Trophoblast cell (in vitro differentiated cells and primary cell): Measurements from ENCODE around the gene TP53I13.

Source experiments
- DNase-seq, 2 donors: peaks; one replicate each; pipeline ENCODE4 v3.0.0-alpha.2; 2016
- H2AFZ ChIP-seq: 2 replicates; pipeline ENCODE4 v1.6.1; 2013; ENCODE audit warnings: low read length, moderate library complexity, mild to moderate bottlenecking; ENCODE audit not compliant: insufficient read depth, poor library complexity
- H2AK5ac ChIP-seq: 2 replicates; pipeline ENCODE4 v1.6.1; 2013; ENCODE audit warnings: mild to moderate bottlenecking, low read length
- H2BK120ac ChIP-seq: 2 replicates; pipeline ENCODE4 v1.6.1; 2013; ENCODE audit warnings: low read length, mild to moderate bottlenecking, moderate library complexity; ENCODE audit not compliant: insufficient read depth, poor library complexity
- H2BK12ac ChIP-seq: 2 replicates; pipeline ENCODE4 v1.6.1; 2013; ENCODE audit warnings: mild to moderate bottlenecking, low read length, moderate library complexity
- H2BK5ac ChIP-seq: 2 replicates; pipeline ENCODE4 v1.6.1; 2013; ENCODE audit warnings: low read length, low read depth, moderate library complexity, mild to moderate bottlenecking; ENCODE audit not compliant: poor library complexity
- H3K14ac ChIP-seq: 2 replicates; pipeline ENCODE4 v1.6.1; 2013; ENCODE audit warnings: mild to moderate bottlenecking, low read length
- H3K18ac ChIP-seq: 2 replicates; pipeline ENCODE4 v1.6.1; 2013; ENCODE audit warnings: mild to moderate bottlenecking, low read length
- H3K23ac ChIP-seq: 2 replicates; pipeline ENCODE4 v1.6.1; 2013; ENCODE audit warnings: low read length
- H3K27ac ChIP-seq: 2 replicates; pipeline ENCODE4 v1.5.1; 2013; ENCODE audit warnings: low read depth, mild to moderate bottlenecking, inconsistent platforms, low read length, moderate library complexity
- H3K27me3 ChIP-seq: 2 replicates; pipeline ENCODE4 v1.6.1; 2013; ENCODE audit warnings: inconsistent platforms, mild to moderate bottlenecking, low read length, moderate library complexity; ENCODE audit not compliant: insufficient read depth
- H3K36me3 ChIP-seq, 2 experiments: 1 replicate in 1 of 2; 2 replicates in 1 of 2; pipeline ENCODE4 v1.6.1; 2013; ENCODE audit warnings: low read length in 2 of 2, mild to moderate bottlenecking in 2 of 2, moderate library complexity in 1 of 2; ENCODE audit not compliant: insufficient read depth in 2 of 2, control insufficient read depth in 1 of 2
- H3K4ac ChIP-seq: 2 replicates; pipeline ENCODE4 v1.6.1; 2013; ENCODE audit warnings: low read depth, mild to moderate bottlenecking, low read length, moderate library complexity
- H3K4me1 ChIP-seq, 2 experiments: 1 replicate in 1 of 2; 2 replicates in 1 of 2; pipeline ENCODE4 v1.6.1; 2013; ENCODE audit warnings: low read length in 2 of 2, mild to moderate bottlenecking in 2 of 2, moderate library complexity in 1 of 2; ENCODE audit not compliant: insufficient read depth in 2 of 2, control insufficient read depth in 1 of 2
- H3K4me2 ChIP-seq: 2 replicates; pipeline ENCODE4 v1.6.1; 2013; ENCODE audit warnings: inconsistent platforms, mild to moderate bottlenecking, low read length, moderate library complexity
- H3K4me3 ChIP-seq: 2 replicates; pipeline ENCODE4 v1.5.1; 2013; ENCODE audit warnings: mild to moderate bottlenecking, low read depth, low read length, inconsistent platforms
- H3K79me1 ChIP-seq: one replicate; pipeline ENCODE4 v1.6.1; 2013; ENCODE audit warnings: low read length
- H3K79me2 ChIP-seq: 2 replicates; pipeline ENCODE4 v1.6.1; 2013; ENCODE audit warnings: low read length, mild to moderate bottlenecking; ENCODE audit not compliant: control insufficient read depth, insufficient read depth, poor library complexity
- H3K9ac ChIP-seq: 2 replicates; pipeline ENCODE4 v1.6.1; 2013; ENCODE audit warnings: mild to moderate bottlenecking, low read length
- H3K9me3 ChIP-seq: 2 replicates; pipeline ENCODE4 v1.6.1; 2013; ENCODE audit warnings: low read depth, mild to moderate bottlenecking, control low read depth, inconsistent platforms, low read length; ENCODE audit not compliant: insufficient read depth
- H4K12ac ChIP-seq: 2 replicates; pipeline ENCODE4 v1.6.1; 2013; ENCODE audit warnings: low read depth, mild to moderate bottlenecking, low read length, moderate library complexity
- H4K8ac ChIP-seq: 2 replicates; pipeline ENCODE4 v1.6.1; 2013; ENCODE audit warnings: low read depth, mild to moderate bottlenecking, low read length, moderate library complexity
- H4K91ac ChIP-seq: one replicate; pipeline ENCODE4 v1.6.1; 2013; ENCODE audit warnings: low read depth, mild to moderate bottlenecking, low read length, moderate library complexity
- WGBS: extraction: QIAGEN DNeasy Blood & Tissue Kit; methylation state at CpG from one replicate; pipeline ENCODE4 v1.1.7; 2013; ENCODE audit warnings: missing lambda C conversion rate; ENCODE audit not compliant: insufficient read length, insufficient coverage; ENCODE audit errors: extremely low coverage; 5-methylcytosine and 5-hydroxymethylcytosine counted together

TP53I13 gene

DNA sequence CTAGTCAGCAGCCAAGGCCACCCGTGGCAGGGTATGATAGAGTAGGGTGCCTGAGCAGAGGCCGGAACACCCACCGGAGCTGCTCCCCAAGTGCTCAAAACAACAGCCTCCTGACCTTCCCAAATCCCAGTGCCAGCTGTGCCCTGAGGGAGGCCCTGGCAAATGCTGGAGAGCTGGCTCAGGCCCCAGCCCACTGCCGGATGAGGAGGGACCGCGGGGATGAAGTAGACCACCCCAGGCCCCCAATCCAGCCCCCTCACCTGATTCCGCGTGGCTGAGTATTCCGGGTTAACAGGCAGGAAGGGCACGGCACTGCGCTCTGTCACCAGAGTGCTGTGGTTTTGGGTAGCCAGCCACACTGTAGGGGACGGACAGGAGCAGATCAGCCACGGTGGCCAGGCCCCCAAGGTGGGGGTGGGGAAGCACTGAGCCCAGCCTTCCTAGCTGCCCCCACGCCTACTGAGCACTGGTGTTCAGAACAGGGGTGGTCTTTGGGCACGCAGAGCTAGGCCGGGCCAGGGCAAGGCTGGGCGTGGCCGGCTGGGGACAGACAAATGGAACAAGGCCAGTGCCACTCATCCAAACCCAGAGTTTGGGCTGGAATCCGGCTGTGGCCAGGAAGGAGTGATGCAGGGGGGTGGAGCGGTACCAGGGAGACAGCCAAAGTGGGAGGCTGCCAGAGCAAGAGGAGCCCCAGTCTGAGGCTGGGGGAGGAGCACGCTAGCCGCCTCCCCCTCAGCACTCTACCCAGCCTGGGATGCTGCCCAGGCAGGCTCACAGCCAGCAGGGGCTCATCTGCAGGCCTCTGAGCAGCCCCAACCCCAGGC lies 9.1 kb downstream of the TP53I13 start:
- WGBS: no CpG with 5 or more reads among the region's 22 CpGs
- Histone ChIP-seq H3K27ac (no peak overlapping the region), H3K36me3 (peaks cover 72 to 80% of the 10 kb centered on the region in 2 experiments), H2BK12ac (no peak overlapping the region), H3K79me2 (no peaks in the 10 kb centered on the region), H4K12ac (no peak overlapping the region), H3K79me1 (no peaks in the 10 kb centered on the region), H3K4ac (no peak overlapping the region), H3K4me2 (no peak overlapping the region), H3K9me3 (no peaks in the 10 kb centered on the region), H4K91ac (no peak overlapping the region), H2BK5ac (no peak overlapping the region), H2AFZ (no peak overlapping the region), H3K27me3 (no peaks in the 10 kb centered on the region), H2AK5ac (no peak overlapping the region), H3K14ac (no peak overlapping the region), H3K23ac (no peak overlapping the region), H3K4me3 (no peak overlapping the region), H2BK120ac (no peak overlapping the region), H3K9ac (no peak overlapping the region), H3K18ac (no peak overlapping the region), H4K8ac (no peak overlapping the region), H3K4me1 (no peaks in the 10 kb centered on the region)
- DNase-seq: no peak

DNA sequence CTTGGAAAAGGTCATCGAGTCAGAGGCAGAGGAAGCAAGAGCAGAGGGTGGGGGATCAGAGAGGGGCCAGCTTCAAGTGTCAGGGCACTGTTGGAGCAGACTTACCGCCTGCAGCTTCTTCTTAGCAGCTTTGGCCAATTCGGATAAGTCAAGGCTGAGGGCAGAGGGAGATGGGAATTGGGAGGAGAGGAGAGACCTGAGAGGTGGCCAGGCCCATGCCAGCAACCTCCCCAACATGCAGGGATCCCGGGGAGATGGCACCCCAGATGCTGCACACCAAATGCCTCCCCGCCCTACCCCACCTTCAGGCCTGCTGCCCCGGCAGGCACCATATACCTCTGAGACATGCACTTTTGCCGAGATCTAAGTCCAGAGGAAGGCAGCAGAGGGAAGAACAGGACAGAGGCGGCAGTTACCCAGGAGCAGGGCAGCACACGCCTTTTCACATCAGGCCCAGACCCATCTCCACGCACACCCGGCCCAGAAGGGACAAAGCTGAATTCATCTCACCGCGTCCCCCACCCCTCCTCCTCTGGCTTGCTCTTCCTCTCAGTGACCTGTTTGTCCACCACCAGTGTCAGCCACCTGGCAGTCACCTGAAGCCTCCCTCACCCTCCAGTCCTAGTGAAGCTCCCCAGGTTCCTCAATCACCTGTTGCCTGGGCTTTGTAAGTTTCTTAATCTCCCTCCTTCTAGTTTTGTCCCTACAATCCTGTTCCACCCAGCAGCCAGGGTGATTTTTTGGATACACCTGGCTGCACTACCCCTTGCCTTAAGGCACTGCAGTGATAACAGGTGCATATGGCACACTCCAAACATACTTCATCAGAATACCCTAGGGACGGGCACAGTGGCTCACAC lies 10.4 kb downstream of the TP53I13 start:
- Histone ChIP-seq H3K4me2 (no peak overlapping the region), H4K8ac (no peak overlapping the region), H4K91ac (no peak overlapping the region), H3K18ac (no peak overlapping the region), H3K27me3 (no peaks in the 10 kb centered on the region), H3K27ac (no peak overlapping the region), H2BK12ac (no peak overlapping the region), H3K36me3 (peaks cover 69 to 80% of the 10 kb centered on the region in 2 experiments), H4K12ac (no peak overlapping the region), H3K4ac (no peak overlapping the region), H3K9me3 (no peaks in the 10 kb centered on the region), H3K14ac (no peak overlapping the region), H3K79me2 (no peaks in the 10 kb centered on the region), H3K9ac (no peak overlapping the region), H3K4me1 (no peaks in the 10 kb centered on the region), H3K4me3 (no peak overlapping the region), H3K23ac (no peak overlapping the region), H2BK5ac (no peak overlapping the region), H2AFZ (no peak overlapping the region), H2BK120ac (no peak overlapping the region), H3K79me1 (no peaks in the 10 kb centered on the region), H2AK5ac (no peak overlapping the region)
- no CpG with 5 or more reads among the region's 14 CpGs for WGBS
- DNase-seq: no peak

DNA sequence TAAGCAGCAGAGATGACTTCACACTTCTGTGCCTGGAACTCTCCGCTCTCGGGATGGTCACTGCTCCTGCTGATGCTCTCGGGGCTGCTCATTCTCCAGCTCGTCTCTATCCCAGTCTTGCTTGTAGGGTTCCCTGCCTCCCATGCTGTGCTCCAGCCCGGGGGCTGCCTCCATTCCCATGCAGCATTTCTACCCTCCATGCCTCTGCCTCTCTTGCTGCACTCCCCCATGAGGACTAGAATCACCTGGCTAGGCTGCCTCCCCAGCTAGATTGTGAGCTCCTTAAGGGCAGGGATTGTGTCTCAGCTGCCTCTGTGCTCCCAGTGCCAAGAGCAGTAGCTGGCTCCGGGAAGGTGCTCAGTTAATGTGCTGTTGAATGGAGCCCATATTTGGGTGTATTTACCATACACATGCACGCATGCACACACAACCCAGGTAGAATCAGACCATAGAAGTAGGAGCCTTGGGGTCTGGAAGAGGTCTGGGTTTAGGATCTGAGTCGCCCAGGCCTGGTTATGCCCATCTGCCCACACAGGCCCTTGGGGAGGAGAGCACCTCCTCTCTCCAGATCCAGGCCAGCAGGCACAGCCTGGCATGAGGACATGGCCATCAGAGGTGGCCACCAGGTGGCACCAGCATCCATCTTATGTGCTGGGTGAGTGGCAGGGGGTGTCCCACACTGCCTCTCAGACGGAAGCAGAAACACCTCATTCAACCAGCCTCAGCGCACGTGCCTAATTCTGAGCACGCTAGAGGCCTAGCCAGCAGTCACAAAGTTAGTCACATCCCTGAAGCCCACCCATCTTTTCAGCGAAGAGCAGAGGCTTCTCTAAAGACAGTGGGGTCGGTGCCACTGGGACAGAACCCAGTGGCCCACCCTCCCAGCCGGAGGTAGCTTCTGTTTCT lies 11.6 kb downstream of the TP53I13 start:
- WGBS: no CpG with 5 or more reads among the region's 15 CpGs
- Histone ChIP-seq H3K36me3 (peaks cover 59 to 67% of the 10 kb centered on the region in 2 experiments), H2BK120ac (no peak overlapping the region), H2AFZ (no peak overlapping the region), H3K79me2 (no peaks in the 10 kb centered on the region), H3K27ac (no peak overlapping the region), H3K27me3 (no peaks in the 10 kb centered on the region), H3K18ac (no peak overlapping the region), H2BK5ac (no peak overlapping the region), H4K91ac (no peak overlapping the region), H3K9ac (no peak overlapping the region), H3K14ac (no peak overlapping the region), H3K9me3 (no peaks in the 10 kb centered on the region), H4K12ac (no peak overlapping the region), H3K79me1 (no peaks in the 10 kb centered on the region), H3K4me1 (peaks cover 2 to 3% of the 10 kb centered on the region in 2 experiments), H3K4ac (no peak overlapping the region), H2AK5ac (no peak overlapping the region), H3K23ac (no peak overlapping the region), H3K4me2 (no peak overlapping the region), H2BK12ac (no peak overlapping the region), H3K4me3 (no peak overlapping the region), H4K8ac (no peak overlapping the region)
- peak; percentile 72 to 86 for DNase-seq
